Measurements from ENCODE around the gene CCDC51. TPM values are rescaled to one million over a fixed set of nuclear protein-coding genes. Genes with fewer than 3 reads are reported as not detected.

CCDC51 gene
- polyA plus RNA-seq, 4 donors = 25.2 to 29.7 (median 27.8) TPM

- no peak for DNase-seq (ENCODE audit: low read depth in 4 of 4, low spot score in 3 of 4)
These were observed 17.2 kb downstream of the CCDC51 start for GRCh38 chr3:48422681-48423080.

- no peak for DNase-seq (ENCODE audit: low read depth in 4 of 4, low spot score in 3 of 4)
These were observed 17.6 kb downstream of the CCDC51 start for GRCh38 chr3:48422272-48422671.

- no peak for DNase-seq (ENCODE audit: low read depth in 4 of 4, low spot score in 3 of 4)
These were observed 19.4 kb downstream of the CCDC51 start for GRCh38 chr3:48420561-48420960.

- DNase-seq (ENCODE audit: low read depth in 4 of 4, low spot score in 3 of 4) = no peak
These were observed 20.3 kb downstream of the CCDC51 start for GRCh38 chr3:48419597-48419996.

- DNase-seq (ENCODE audit: low read depth in 4 of 4, low spot score in 3 of 4) = no peak
These were observed 20.8 kb downstream of the CCDC51 start for GRCh38 chr3:48419149-48419548.

GRCh38 chr3:48418651-48419050 lies 21.3 kb downstream of the CCDC51 start:
- no peak for DNase-seq (ENCODE audit: low read depth in 4 of 4, low spot score in 3 of 4)

- DNase-seq (ENCODE audit: low read depth in 4 of 4, low spot score in 3 of 4) = no peak
These were observed 21.8 kb downstream of the CCDC51 start for GRCh38 chr3:48418140-48418539.

GRCh38 chr3:48417529-48418108 lies 22.3 kb downstream of the CCDC51 start:
- DNase-seq (ENCODE audit: low read depth in 4 of 4, low spot score in 3 of 4) = no peak

GRCh38 chr3:48416546-48416945 lies 23.4 kb downstream of the CCDC51 start:
- DNase-seq (ENCODE audit: low read depth in 4 of 4, low spot score in 3 of 4) = no peak

- no peak for DNase-seq (ENCODE audit: low read depth in 4 of 4, low spot score in 3 of 4)
These were observed 23.8 kb downstream of the CCDC51 start for GRCh38 chr3:48416091-48416505.

- DNase-seq (ENCODE audit: low read depth in 4 of 4, low spot score in 3 of 4) = no peak
These were observed 24.5 kb downstream of the CCDC51 start for GRCh38 chr3:48415251-48415953.

- DNase-seq (ENCODE audit: low read depth in 4 of 4, low spot score in 3 of 4) = no peak
These were observed 25.3 kb downstream of the CCDC51 start for GRCh38 chr3:48414376-48415250.

GRCh38 chr3:48413611-48414010 lies 26.3 kb downstream of the CCDC51 start:
- DNase-seq (ENCODE audit: low read depth in 4 of 4, low spot score in 3 of 4) = no peak

GRCh38 chr3:48413086-48413485 lies 26.8 kb downstream of the CCDC51 start:
- no peak for DNase-seq (ENCODE audit: low read depth in 4 of 4, low spot score in 3 of 4)

GRCh38 chr3:48412375-48413001 lies 27.4 kb downstream of the CCDC51 start:
- no peak for DNase-seq (ENCODE audit: low read depth in 4 of 4, low spot score in 3 of 4)

GRCh38 chr3:48411606-48412374 lies 28.1 kb downstream of the CCDC51 start:
- no peak for DNase-seq (ENCODE audit: low read depth in 4 of 4, low spot score in 3 of 4)

- DNase-seq (ENCODE audit: low read depth in 4 of 4, low spot score in 3 of 4) = no peak
These were observed 28.8 kb downstream of the CCDC51 start for GRCh38 chr3:48411041-48411588.

GRCh38 chr3:48410205-48411040 lies 29.5 kb downstream of the CCDC51 start:
- no peak for DNase-seq (ENCODE audit: low read depth in 4 of 4, low spot score in 3 of 4)

Measured in right renal pelvis (tissue), 4 donors.